K562 (cell line): Measurements from ENCODE around the gene GTPBP1. TPM values are rescaled to one million over a fixed set of nuclear protein-coding genes. Genes with fewer than 3 reads are reported as not detected.

Experiments used
- ATAC-seq: fragments of 200-7000 bp; cut with Tn5 transposase; 3 replicates; pipeline ENCODE4 v1.9.1; 2020; ENCODE audit warnings: moderate library complexity
- BruUV-seq: library from RNA; stranded (reverse); fragments of 400-500 nt; replicated peaks from 2 replicates; lab custom pipeline; 2021; lab: Mats Ljungman, UMichigan
- CTCF ChIA-PET: fragments of 300-600 bp; formaldehyde crosslinking; extraction: SDS; loops from one replicate; lab custom pipeline; 2021; ENCODE audit warnings: low intra/inter-chr PET ratio; lab: Yijun Ruan, JAX
- POLR2A ChIA-PET: fragments of 300-600, 350-650 bp; sonication (Branson Sonifier 250); formaldehyde crosslinking; extraction: SDS; loops from one replicate; lab custom pipeline; 2021; ENCODE audit warnings: antibody characterized with exemption, inconsistent platforms; lab: Yijun Ruan, JAX
- DNase-seq, 4 experiments: peaks; one replicate each; pipeline versions ENCODE4 v3.0.0 to v3.0.0-alpha.2; 2011 to 2018; ENCODE audit warnings: low spot score in 3 of 4, mixed read lengths in 3 of 4; ENCODE audit errors: extremely low read depth in 1 of 4
- FAIRE-seq: peaks from 2 replicates; lab custom pipeline; 2011; peaks lifted over from hg19 to GRCh38; lab: Jason Lieb, UNC
- H2AFZ ChIP-seq: 2 replicates; pipeline ENCODE4 v1.6.0; 2011; ENCODE audit warnings: low read depth, low read length, control low read depth, inconsistent platforms
- H3K27ac ChIP-seq: fragments of 200-600 bp; 3 replicates; pipeline ENCODE4 v1.8.0; 2011; ENCODE audit warnings: low read depth, mild to moderate bottlenecking, control low read depth, inconsistent platforms, low read length, moderate library complexity, mixed read lengths; ENCODE audit errors: extremely low read depth
- H3K27me3 ChIP-seq, 2 experiments: fragments of 300-600 bp in 1 of 2; 2 replicates in 1 of 2; 3 replicates in 1 of 2; pipeline versions ENCODE4 v1.6.0 to v1.8.0; 2011; ENCODE audit warnings: inconsistent platforms in 2 of 2, low read length in 2 of 2, mild to moderate bottlenecking in 1 of 2, mixed read lengths in 1 of 2, moderate library complexity in 1 of 2; ENCODE audit not compliant: control insufficient read depth in 2 of 2, insufficient read depth in 2 of 2
- H3K36me3 ChIP-seq: fragments of 300-600 bp; 3 replicates; pipeline ENCODE4 v1.8.0; 2011; ENCODE audit warnings: mild to moderate bottlenecking, low read length, inconsistent platforms; ENCODE audit not compliant: control insufficient read depth, insufficient read depth
- H3K4me1 ChIP-seq, 2 experiments: fragments of 200-600 bp in 1 of 2; replicated peaks in 1 of 2; 2 replicates in 1 of 2; 3 replicates in 1 of 2; pipeline versions ENCODE4 v1.5.1 to v1.8.0; 2011; ENCODE audit warnings: inconsistent platforms in 2 of 2, low read length in 2 of 2, mild to moderate bottlenecking in 1 of 2, mixed read lengths in 1 of 2, moderate library complexity in 1 of 2; ENCODE audit not compliant: control insufficient read depth in 2 of 2, insufficient read depth in 2 of 2
- H3K4me2 ChIP-seq: 2 replicates; pipeline ENCODE4 v1.6.1; 2011; ENCODE audit warnings: low read length, control low read depth, inconsistent platforms, mixed read lengths; ENCODE audit not compliant: insufficient read depth
- H3K4me3 ChIP-seq: fragments of 200-600 bp; sonication (generic), shearing (Covaris generic); 2 replicates; pipeline ENCODE4 v1.5.1; 2016; ENCODE audit warnings: control low read depth, inconsistent platforms
- H3K79me2 ChIP-seq: fragments of 200-600 bp; 3 replicates; pipeline ENCODE4 v1.8.0; 2011; ENCODE audit warnings: low read length, inconsistent platforms; ENCODE audit not compliant: control insufficient read depth, insufficient read depth
- H3K9ac ChIP-seq, 2 experiments: 2 replicates each; pipeline versions ENCODE4 v1.6.0 to v1.6.1; 2011; ENCODE audit warnings: low read depth in 2 of 2, low read length in 2 of 2, control low read depth in 1 of 2, inconsistent platforms in 1 of 2, mild to moderate bottlenecking in 1 of 2, mixed read lengths in 1 of 2; ENCODE audit not compliant: insufficient read depth in 1 of 2
- H3K9me1 ChIP-seq: one replicate; pipeline ENCODE4 v1.6.0; 2011; ENCODE audit warnings: inconsistent platforms, mild to moderate bottlenecking, low read length, moderate library complexity; ENCODE audit not compliant: control insufficient read depth, insufficient read depth
- H3K9me3 ChIP-seq: replicated peaks from 2 replicates; pipeline ENCODE4 v1.5.1; 2011; ENCODE audit warnings: low read depth, low read length, inconsistent platforms; ENCODE audit not compliant: control insufficient read depth, insufficient read depth
- H4K20me1 ChIP-seq: replicated peaks from 2 replicates; pipeline ENCODE4 v1.6.1; 2011; ENCODE audit warnings: low read length, inconsistent platforms, mixed read lengths; ENCODE audit not compliant: control insufficient read depth, insufficient read depth
- CEBPG ChIP-seq, 3 experiments: fragments of 200-800 bp in 1 of 3; sonication (Bioruptor generic) in 1 of 3; sonication (generic) in 1 of 3; formaldehyde crosslinking in 1 of 3; IDR thresholded peaks in 2 of 3; conservative IDR thresholded peaks in 1 of 3; 2 replicates each; pipeline versions ENCODE4 v1.6.1 to v1.8.0; 2016 to 2022; ENCODE audit warnings: missing compliant biosample characterization in 2 of 3, missing genetic modification characterization in 2 of 3, mild to moderate bottlenecking in 1 of 3, missing genetic modification reagents in 1 of 3
- CHD1 ChIP-seq: fragments of 200-600 bp; sonication (generic); IDR thresholded peaks from one replicate; pipeline ENCODE4 v1.6.1; 2012; ENCODE audit warnings: mild to moderate bottlenecking, moderate library complexity, low read length, inconsistent platforms
- GMEB1 ChIP-seq: fragments of 250-450 bp; sonication (Bioruptor Pico); IDR thresholded peaks from 2 replicates; pipeline ENCODE4 v1.4.0; 2020; ENCODE audit warnings: mild to moderate bottlenecking
- KHSRP ChIP-seq: fragments of 450-650 bp; IDR thresholded peaks from 2 replicates; pipeline ENCODE4 v1.6.1; 2017
- NFYB ChIP-seq: IDR thresholded peaks from 2 replicates; pipeline ENCODE4 v1.6.1; 2011; ENCODE audit warnings: mild to moderate bottlenecking, moderate library complexity; ENCODE audit not compliant: insufficient read length; ENCODE audit errors: extremely low read depth
- NR3C1 ChIP-seq: sonication (generic); formaldehyde crosslinking; IDR thresholded peaks from 2 replicates; pipeline ENCODE4 v1.8.1; 2022; ENCODE audit warnings: missing genetic modification reagents
- PATZ1 ChIP-seq: fragments of 250-450 bp; sonication (Bioruptor Pico); IDR thresholded peaks from 2 replicates; pipeline ENCODE4 v1.5.0; 2020; ENCODE audit warnings: mild to moderate bottlenecking, borderline replicate concordance
- RREB1 ChIP-seq: fragments of 250-450 bp; sonication (Bioruptor Pico); IDR thresholded peaks from 2 replicates; pipeline ENCODE4 v1.4.0; 2020
- ZFP30 ChIP-seq: fragments of 250-450 bp; sonication (Bioruptor Pico); IDR thresholded peaks from 2 replicates; pipeline ENCODE4 v1.8.0; 2022; ENCODE audit warnings: moderate library complexity, mild to moderate bottlenecking, inconsistent platforms, borderline replicate concordance
- ZNF143 ChIP-seq: sonication (generic); formaldehyde crosslinking; IDR thresholded peaks from 2 replicates; pipeline ENCODE4 v1.9.0; 2022; ENCODE audit warnings: mild to moderate bottlenecking, missing genetic modification reagents
- ZNF197 ChIP-seq: fragments of 200-800 bp; sonication (Bioruptor generic); IDR thresholded peaks from 2 replicates; pipeline ENCODE4 v1.6.1; 2016; ENCODE audit warnings: low read depth, missing genetic modification characterization, missing compliant biosample characterization
- ZNF695 ChIP-seq: fragments of 450-650 bp; formaldehyde crosslinking; IDR thresholded peaks from 2 replicates; pipeline ENCODE4 v1.4.0; 2020; ENCODE audit warnings: mild to moderate bottlenecking, moderate library complexity
- WGBS: fragments of 100-300 bp; shearing (Covaris generic); methylation state at CpG from one replicate; pipeline ENCODE4 v1.1.6; 2016; ENCODE audit warnings: low coverage, mixed read lengths; ENCODE audit not compliant: insufficient coverage; ENCODE audit errors: missing lambda C conversion rate; 5-methylcytosine and 5-hydroxymethylcytosine counted together
- in situ Hi-C: fragments of 300-500 bp; cut with MboI; formaldehyde crosslinking; loops from 4 replicates; pipeline ENCODE4 v1.15.0; 2018; ENCODE audit warnings: inconsistent platforms, mixed read lengths
- intact Hi-C: fragments of 100-400 bp; cut with micrococcal nuclease; formaldehyde crosslinking; loops from 2 replicates; pipeline ENCODE4 v1.14.2; 2022
- polyA plus RNA-seq, 8 experiments: library from polyadenylated mRNA; depleted of rRNA in 4 of 8; stranded (reverse) in 5 of 8; unstranded in 3 of 8; fragments of >200 nt; fragmentation: Nextera tagmentation in 2 of 8; fragmentation: Illumina TruSeq in 1 of 8; extraction: Ambion mirVana in 2 of 8; extraction: Trizol in 1 of 8; gene quantifications; 2 replicates each; pipeline versions ENCODE4 v1.2.1 to v1.2.3, GENCODE V29; 2011 to 2014; ENCODE audit warnings: inconsistent platforms in 1 of 8, missing spikeins in 1 of 8
- total RNA-seq, 7 experiments: library from RNA; depleted of rRNA in 6 of 7; stranded (reverse); fragments of >200 nt in 6 of 7; fragmentation: Illumina TruSeq in 2 of 7; extraction: Trizol in 2 of 7; gene quantifications; 2 replicates each; pipeline versions ENCODE4 v1.2.1 to v1.2.3, GENCODE V29; 2011 to 2021; ENCODE audit warnings: low replicate concordance in 1 of 7

Gene GTPBP1
- total and polyA plus RNA-seq, 9 of the 15 experiments (the other 6 are each of a cell fraction or from before 2014, with no cell fraction given) = 0.83 to 53.2 (median 23.3) TPM

GRCh38 chr22:38754751-38755154 lies 49.0 kb downstream of the GTPBP1 start:
- H2AFZ ChIP-seq = no peak overlapping the region
- peaks cover 4 to 37% of the 10 kb centered on the region in 2 experiments; a peak in 4 of 5 replicates for H3K4me1 ChIP-seq
- TF ChIP-seq RREB1 (CRISPR knock-in tag) (no peak), CHD1 (no peak), KHSRP (no peak), GMEB1 (CRISPR knock-in tag) (no peak), CEBPG (CRISPR knock-in tag; IDR thresholded peaks at IDR 0.05) (no peak), CEBPG (tag; conservative IDR thresholded peaks at IDR 0.05 in 1 of 2, IDR thresholded peaks at IDR 0.05 in 1 of 2) (no peak), ZNF197 (no peak), ZFP30 (CRISPR knock-in tag) (no peak), ZNF695 (CRISPR knock-in tag) (no peak), PATZ1 (no peak), ZNF143 (CRISPR knock-in tag) (no peak), NFYB (no peak), NR3C1 (no peak)

More at GRCh38 chr22:38754751-38755154, 49.0 kb downstream of the GTPBP1 start:
- WGBS = 7% methylated on average over 8 of the region's 12 CpGs
- intact Hi-C loops (no loop called here), in situ Hi-C loops (no loop called here)
- Histone ChIP-seq H3K4me3 (peak overlapping the region; percentile 62), H3K79me2 (peaks cover 23% of the 10 kb centered on the region), H4K20me1 (no peaks in the 10 kb centered on the region; the same call in 1 of the 2 replicates), H3K9me1 (no peaks in the 10 kb centered on the region), H3K9ac (peak overlapping the region; percentile 90 to 97; a peak in 3 of 4 replicates), H3K27me3 (no peaks in the 10 kb centered on the region), H3K4me2 (peak overlapping the region; percentile 87), H3K9me3 (no peaks in the 10 kb centered on the region), H3K27ac (peak overlapping the region; percentile 86; the same call in 2 of the 3 replicates), H3K36me3 (peaks cover 33% of the 10 kb centered on the region; the same call in 1 of the 3 replicates)
- FAIRE-seq (no peak), DNase-seq (peak in 1 of 4 experiments; percentile 21), ATAC-seq (no peak)
- CTCF ChIA-PET = no interaction called here
- no TSS peak for BruUV-seq
- POLR2A ChIA-PET = interaction anchor here (0.8 kb wide), 2 partner anchors 17 to 31 kb away, joined by 3 to 4 read pairs; no protein-coding TSS in a partner anchor
